Measurements from ENCODE around the gene ZBTB44.
"Not testable (repeated sequence)": the region's sequence is repeated elsewhere in the genome, so short reads cannot be mapped to it uniquely, and the experiment has no call there.

DNA sequence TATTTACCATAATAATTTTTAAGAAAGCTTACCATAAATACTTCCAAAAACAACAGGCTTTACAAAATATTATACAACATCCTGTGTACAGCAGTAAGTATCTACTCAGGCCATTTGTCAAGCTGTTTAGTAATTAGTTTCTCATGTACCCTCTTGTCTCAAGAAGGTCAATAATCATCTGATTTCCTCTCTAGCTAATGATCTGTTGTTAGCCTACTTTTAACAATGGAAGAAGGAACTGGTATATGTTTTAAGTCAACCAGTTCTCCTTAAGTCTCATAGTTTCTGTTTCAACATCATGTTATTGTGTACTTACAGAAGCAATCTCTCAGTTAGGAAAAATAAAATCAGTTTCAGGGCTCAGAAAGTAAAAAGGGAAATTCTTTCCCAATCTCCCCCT lies 81.2 kb downstream of the ZBTB44 start:
- TF ChIP-seq, protein P1, sequence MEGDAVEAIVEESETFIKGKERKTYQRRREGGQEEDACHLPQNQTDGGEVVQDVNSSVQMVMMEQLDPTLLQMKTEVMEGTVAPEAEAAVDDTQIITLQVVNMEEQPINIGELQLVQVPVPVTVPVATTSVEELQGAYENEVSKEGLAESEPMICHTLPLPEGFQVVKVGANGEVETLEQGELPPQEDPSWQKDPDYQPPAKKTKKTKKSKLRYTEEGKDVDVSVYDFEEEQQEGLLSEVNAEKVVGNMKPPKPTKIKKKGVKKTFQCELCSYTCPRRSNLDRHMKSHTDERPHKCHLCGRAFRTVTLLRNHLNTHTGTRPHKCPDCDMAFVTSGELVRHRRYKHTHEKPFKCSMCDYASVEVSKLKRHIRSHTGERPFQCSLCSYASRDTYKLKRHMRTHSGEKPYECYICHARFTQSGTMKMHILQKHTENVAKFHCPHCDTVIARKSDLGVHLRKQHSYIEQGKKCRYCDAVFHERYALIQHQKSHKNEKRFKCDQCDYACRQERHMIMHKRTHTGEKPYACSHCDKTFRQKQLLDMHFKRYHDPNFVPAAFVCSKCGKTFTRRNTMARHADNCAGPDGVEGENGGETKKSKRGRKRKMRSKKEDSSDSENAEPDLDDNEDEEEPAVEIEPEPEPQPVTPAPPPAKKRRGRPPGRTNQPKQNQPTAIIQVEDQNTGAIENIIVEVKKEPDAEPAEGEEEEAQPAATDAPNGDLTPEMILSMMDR (conservative IDR thresholded peaks at IDR 0.05) = not testable (repeated sequence)
- not testable (repeated sequence) for TF ChIP-seq ZFX (IDR thresholded peaks at IDR 0.05)

Measured in C4-2B (cell line).